ENCODE measurements around the gene CLEC9A.

The CLEC9A gene

GRCh38 chr12:10030446-10030845 is at the start of gene CLEC9A:
TSS of gene CLEC9A (plus strand) at chr12:10030682. CDS start at chr12:10052688, 22,006 bp downstream.
- TF ChIP-seq CTCF (conservative IDR thresholded peaks at IDR 0.05; ENCODE audit: low read depth) = no peak
- no peak for DNase-seq (ENCODE audit: low spot score)
- ChIA-PET CTCF (interaction anchor here (0.5 to 0.6 kb wide), 2 partner anchors 10 to 288 kb away, joined by 3 read pairs; no protein-coding TSS in a partner anchor), POLR2A (ENCODE audit: low non-redundant PET) (no interaction called here)
- no peak within 1 kb of the TSS for H3K27ac ChIP-seq

- ChIA-PET CTCF (no interaction called here), POLR2A (ENCODE audit: low non-redundant PET) (no interaction called here)
- no peak for DNase-seq (ENCODE audit: low spot score)
- TF ChIP-seq CTCF (conservative IDR thresholded peaks at IDR 0.05; ENCODE audit: low read depth) = no peak
- no peak overlapping the region for H3K27ac ChIP-seq
These were observed 38.6 kb upstream of the CLEC9A start for GRCh38 chr12:9991876-9992275.

- no peak overlapping the region for H3K27ac ChIP-seq
- TF ChIP-seq CTCF (conservative IDR thresholded peaks at IDR 0.05; ENCODE audit: low read depth) = no peak
- POLR2A ChIA-PET (ENCODE audit: low non-redundant PET) = no interaction called here
- CTCF ChIA-PET = no interaction called here
- DNase-seq (ENCODE audit: low spot score) = no peak
These were observed 38.2 kb upstream of the CLEC9A start for GRCh38 chr12:9992296-9992695.

GRCh38 chr12:9999016-9999415 is 31.5 kb upstream of the CLEC9A start, which contains the start of gene CLEC1B:
TSS of gene CLEC1B (minus strand) at chr12:9999121. CDS start at chr12:9999100, 21 bp downstream.
- no peak for DNase-seq (ENCODE audit: low spot score)
- H3K27ac ChIP-seq = no peak within 1 kb of the TSS
- CTCF ChIA-PET = interaction anchor here (0.7 kb wide), 1 partner anchor 12 kb away, joined by 3 read pairs; no protein-coding TSS in a partner anchor
- POLR2A ChIA-PET (ENCODE audit: low non-redundant PET) = no interaction called here
- TF ChIP-seq CTCF (conservative IDR thresholded peaks at IDR 0.05; ENCODE audit: low read depth) = no peak

- no peak overlapping the region for H3K27ac ChIP-seq
- CTCF ChIA-PET = interaction anchor here (0.7 kb wide), 1 partner anchor 889 kb away, joined by 3 read pairs; no protein-coding TSS in a partner anchor
- no peak for DNase-seq (ENCODE audit: low spot score)
- POLR2A ChIA-PET (ENCODE audit: low non-redundant PET) = no interaction called here
- TF ChIP-seq CTCF (conservative IDR thresholded peaks at IDR 0.05; ENCODE audit: low read depth) = no peak
These were observed 29.2 kb upstream of the CLEC9A start for GRCh38 chr12:10001171-10001776.

GRCh38 chr12:10012630-10013330 is 17.7 kb upstream of the CLEC9A start:
- TF ChIP-seq CTCF (conservative IDR thresholded peaks at IDR 0.05; ENCODE audit: low read depth) = no peak
- ChIA-PET CTCF (interaction anchor here (0.5 kb wide), 1 partner anchor 188 kb away, joined by 3 read pairs; no protein-coding TSS in a partner anchor), POLR2A (ENCODE audit: low non-redundant PET) (no interaction called here)

More at GRCh38 chr12:10012630-10013330, 17.7 kb upstream of the CLEC9A start:
- no peak for DNase-seq (ENCODE audit: low spot score)
- H3K27ac ChIP-seq = no peak overlapping the region
